Psoas muscle (tissue), 8 donors: ENCODE data around the gene RNF180. TPM values are rescaled to one million over a fixed set of nuclear protein-coding genes. Genes with fewer than 3 reads are reported as not detected.

Experiments
- ATAC-seq, 4 donors: fragments of 200-7000 bp; cut with Tn5 transposase; one replicate each; pipeline ENCODE4 v1.9.1; 2020; ENCODE audit warnings: moderate library complexity in 3 of 4, mild to moderate bottlenecking in 2 of 4
- DNase-seq, 2 donors: peaks; one replicate each; pipeline ENCODE4 v3.0.0-alpha.2; 2020
- H3K27ac ChIP-seq: fragments of 200-600 bp; one replicate; pipeline ENCODE4 v1.8.0; 2022
- H3K27me3 ChIP-seq, 3 donors: fragments of 200-600 bp in 1 of 3; one replicate each; pipeline versions ENCODE4 v1.6.1 to v1.8.0; 2013 to 2022; ENCODE audit warnings: low read length in 2 of 3, mild to moderate bottlenecking in 2 of 3, moderate library complexity in 1 of 3; ENCODE audit not compliant: insufficient read depth in 3 of 3
- H3K36me3 ChIP-seq, 2 donors: fragments of 200-600 bp in 1 of 2; one replicate each; pipeline versions ENCODE4 v1.6.1 to v1.8.0; 2013 to 2022; ENCODE audit warnings: low read depth in 1 of 2, mild to moderate bottlenecking in 1 of 2, moderate library complexity in 1 of 2; ENCODE audit not compliant: insufficient read depth in 1 of 2
- H3K4me1 ChIP-seq: fragments of 200-600 bp; one replicate; pipeline ENCODE4 v1.8.0; 2022
- H3K4me3 ChIP-seq: fragments of 200-600 bp; one replicate; pipeline ENCODE4 v1.8.0; 2022; ENCODE audit warnings: mild to moderate bottlenecking
- H3K9me3 ChIP-seq: fragments of 200-600 bp; one replicate; pipeline ENCODE4 v1.8.0; 2022
- WGBS, 3 donors: extraction: QIAGEN DNeasy Blood & Tissue Kit; methylation state at CpG; one replicate each; pipeline versions ENCODE4 v1.1.6 to v1.1.7; 2013; 5-methylcytosine and 5-hydroxymethylcytosine counted together
- intact Hi-C, 2 donors: fragments of 100-400 bp; cut with DNase I; formaldehyde crosslinking; loops; one replicate each; pipeline versions ENCODE4 v1.11.0 to v1.14.2; 2022
- polyA plus RNA-seq, 3 donors: library from polyadenylated mRNA; stranded (reverse); fragments of 200-250 nt; gene quantifications; one replicate each; pipeline ENCODE4 v1.2.3, GENCODE V29; 2013
- total RNA-seq, 4 donors: library from RNA; stranded (reverse); fragmentation: NEBNext Ultra II Directional in 2 of 4; extraction: Animal tissue kit (Norgen Biotek cat#: 25700) in 2 of 4; gene quantifications; one replicate each; pipeline versions ENCODE4 v1.2.1 to v1.2.4, GENCODE V29; 2021 to 2023
- TF ChIP-seq, protein P1 (sequence below): fragments of 200-600 bp; IDR thresholded peaks from one replicate; pipeline ENCODE4 v1.8.0; 2022; ENCODE audit warnings: antibody characterized with exemption
- donor health status: healthy with polysubstance abuse.
- donor health status: DM: no; HTN: no; CAD: no; lungs with moderate emphysema.
- donor health status: Bipolar disorder and iron deficiency.
- donor health status: healthy.
- donor health status: DM: yes; HTN: yes; CAD: no.
- donor health status: DM: no; HTN: no; CAD: no.
- donor health status: DM: no; HTN: no; CAD: no.
- donor health status: DM: yes; HTN: yes; CAD: no.

The RNF180 gene
- total and polyA plus RNA-seq, 7 donors = 0.21 to 8.9 (median 4.6) TPM

DNA sequence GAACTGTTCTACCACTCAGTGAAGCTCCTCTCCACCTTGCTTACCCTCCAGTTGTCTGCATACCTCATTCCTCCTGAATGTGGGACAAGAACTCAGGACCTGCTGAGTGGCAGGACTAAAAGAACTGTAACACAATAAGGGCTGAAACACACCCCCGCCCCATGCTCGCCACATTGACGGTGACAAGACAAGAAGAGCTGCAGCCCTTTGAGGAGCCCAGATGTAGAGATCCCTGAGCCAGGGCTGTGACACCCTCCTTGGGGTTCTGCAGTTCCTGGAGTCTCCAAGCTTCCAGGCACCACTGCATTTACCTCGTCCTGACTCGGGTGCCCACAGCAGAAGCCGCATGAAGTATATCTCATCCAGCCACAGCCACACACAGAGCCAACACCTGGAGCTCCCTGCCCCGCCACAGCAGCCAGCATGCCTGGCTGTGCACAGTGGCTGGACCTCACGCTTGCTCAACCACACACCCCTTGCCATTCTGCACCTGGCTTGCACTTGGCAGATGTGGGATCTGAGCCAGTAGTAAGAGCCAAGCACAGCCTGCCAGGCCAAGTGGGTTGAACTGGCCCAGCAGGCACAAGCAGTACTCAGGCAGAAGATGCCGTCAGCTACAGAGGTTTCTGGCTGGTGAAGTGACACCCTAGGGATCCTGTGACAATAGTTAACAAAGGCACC lies 166.1 kb downstream of the RNF180 start:
- TF ChIP-seq, protein P1, sequence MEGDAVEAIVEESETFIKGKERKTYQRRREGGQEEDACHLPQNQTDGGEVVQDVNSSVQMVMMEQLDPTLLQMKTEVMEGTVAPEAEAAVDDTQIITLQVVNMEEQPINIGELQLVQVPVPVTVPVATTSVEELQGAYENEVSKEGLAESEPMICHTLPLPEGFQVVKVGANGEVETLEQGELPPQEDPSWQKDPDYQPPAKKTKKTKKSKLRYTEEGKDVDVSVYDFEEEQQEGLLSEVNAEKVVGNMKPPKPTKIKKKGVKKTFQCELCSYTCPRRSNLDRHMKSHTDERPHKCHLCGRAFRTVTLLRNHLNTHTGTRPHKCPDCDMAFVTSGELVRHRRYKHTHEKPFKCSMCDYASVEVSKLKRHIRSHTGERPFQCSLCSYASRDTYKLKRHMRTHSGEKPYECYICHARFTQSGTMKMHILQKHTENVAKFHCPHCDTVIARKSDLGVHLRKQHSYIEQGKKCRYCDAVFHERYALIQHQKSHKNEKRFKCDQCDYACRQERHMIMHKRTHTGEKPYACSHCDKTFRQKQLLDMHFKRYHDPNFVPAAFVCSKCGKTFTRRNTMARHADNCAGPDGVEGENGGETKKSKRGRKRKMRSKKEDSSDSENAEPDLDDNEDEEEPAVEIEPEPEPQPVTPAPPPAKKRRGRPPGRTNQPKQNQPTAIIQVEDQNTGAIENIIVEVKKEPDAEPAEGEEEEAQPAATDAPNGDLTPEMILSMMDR = no peak
- Histone ChIP-seq H3K27me3 (no peaks in the 10 kb centered on the region), H3K36me3 (no peaks in the 10 kb centered on the region), H3K4me1 (peaks cover 14% of the 10 kb centered on the region), H3K9me3 (peaks cover under 1% of the 10 kb centered on the region), H3K27ac (no peak overlapping the region), H3K4me3 (no peak overlapping the region)
- intact Hi-C loops = no loop called here
- ATAC-seq (peak; percentile 91 to 98 (median 96)), DNase-seq (peak; percentile 63 to 80)
- WGBS, 3 donors = 38 to 47% (median 40%) methylated on average over 9 of the region's 9 CpGs

DNA sequence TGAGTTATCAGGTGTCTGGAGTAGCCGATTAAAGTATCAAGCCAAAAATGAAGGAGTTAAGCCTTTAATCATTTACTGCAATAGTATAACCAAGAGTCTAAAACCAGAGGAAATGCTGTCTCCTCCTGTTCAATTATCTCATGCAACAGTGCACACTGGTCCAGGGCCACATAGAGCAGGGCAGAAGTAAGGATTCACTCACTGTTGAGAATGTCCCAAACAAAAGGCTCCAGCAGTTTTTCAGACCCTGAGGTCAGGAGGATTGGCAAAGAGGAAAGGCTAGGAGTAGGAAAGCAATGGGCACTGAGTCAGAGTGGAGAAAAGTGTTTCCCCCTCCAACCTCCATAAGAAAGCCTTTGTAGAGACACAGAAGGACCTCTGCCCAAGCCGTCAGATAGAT lies 168.2 kb downstream of the RNF180 start:
- DNase-seq (no peak), ATAC-seq (no peak)
- intact Hi-C loops = no loop called here
- no peaks in the 10 kb centered on the region for H3K36me3 ChIP-seq
- 67 to 91% (median 69%) methylated on average over 2 of the region's 2 CpGs for WGBS, 3 donors
- H3K27ac ChIP-seq = no peak overlapping the region
- no peak overlapping the region for H3K4me3 ChIP-seq
- H3K9me3 ChIP-seq = no peaks in the 10 kb centered on the region
- no peaks in the 10 kb centered on the region for H3K27me3 ChIP-seq
- peaks cover 14% of the 10 kb centered on the region for H3K4me1 ChIP-seq
- TF ChIP-seq, protein P1 = no peak

DNA sequence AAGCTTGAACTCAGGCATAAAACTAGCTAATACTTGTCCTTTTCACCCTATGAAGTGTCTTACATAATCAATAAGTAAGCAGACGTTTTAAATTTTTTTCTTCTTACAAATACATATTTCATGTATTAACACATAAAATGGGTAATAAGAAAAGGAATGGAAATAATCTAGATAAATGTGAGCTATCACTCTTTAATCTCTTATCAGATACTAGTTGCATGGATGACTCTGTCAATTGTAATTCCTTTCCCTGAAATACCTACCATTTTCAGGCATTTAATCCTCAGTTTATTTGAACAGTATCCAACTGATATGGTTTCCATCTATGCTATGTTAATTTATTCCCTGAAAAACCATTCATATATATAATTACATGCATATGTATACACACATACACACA lies 174.1 kb downstream of the RNF180 start:
- TF ChIP-seq, protein P1 = no peak
- intact Hi-C loops = no loop called here
- Histone ChIP-seq H3K4me1 (peaks cover 6% of the 10 kb centered on the region), H3K27me3 (no peaks in the 10 kb centered on the region), H3K27ac (no peak overlapping the region), H3K36me3 (no peaks in the 10 kb centered on the region), H3K9me3 (no peaks in the 10 kb centered on the region), H3K4me3 (no peak overlapping the region)
- DNase-seq (no peak), ATAC-seq (no peak)
- WGBS, 3 donors = 73 to 92% (median 82%) methylated on average over 1 of the region's 1 CpG

DNA sequence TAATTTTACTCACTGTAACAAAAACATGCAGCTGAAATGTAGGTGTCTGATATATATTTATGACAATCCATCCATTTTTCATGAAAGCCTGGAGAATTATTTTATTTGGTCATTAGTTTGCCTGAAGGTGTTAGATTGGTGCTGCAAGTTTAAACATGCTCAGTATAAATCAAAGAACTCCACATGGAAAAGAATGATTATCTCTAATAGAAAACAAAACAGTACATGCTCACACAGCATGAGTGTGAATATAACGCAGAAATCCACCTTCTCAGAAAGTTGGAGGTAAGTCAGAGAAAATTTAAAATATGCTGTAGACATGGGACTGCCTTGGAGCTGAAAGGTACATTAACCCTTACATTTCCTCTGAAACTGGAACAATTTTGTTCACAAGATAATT lies 174.7 kb downstream of the RNF180 start:
- H3K9me3 ChIP-seq = no peaks in the 10 kb centered on the region
- H3K27me3 ChIP-seq = no peaks in the 10 kb centered on the region
- H3K36me3 ChIP-seq = no peaks in the 10 kb centered on the region
- no peak overlapping the region for H3K4me3 ChIP-seq
- no peak for DNase-seq
- intact Hi-C loops = no loop called here
- H3K27ac ChIP-seq = no peak overlapping the region
- ATAC-seq = no peak
- TF ChIP-seq, protein P1 = no peak
- peaks cover 6% of the 10 kb centered on the region for H3K4me1 ChIP-seq
- 79 to 88% (median 84%) methylated on average over 1 of the region's 1 CpG for WGBS, 3 donors

DNA sequence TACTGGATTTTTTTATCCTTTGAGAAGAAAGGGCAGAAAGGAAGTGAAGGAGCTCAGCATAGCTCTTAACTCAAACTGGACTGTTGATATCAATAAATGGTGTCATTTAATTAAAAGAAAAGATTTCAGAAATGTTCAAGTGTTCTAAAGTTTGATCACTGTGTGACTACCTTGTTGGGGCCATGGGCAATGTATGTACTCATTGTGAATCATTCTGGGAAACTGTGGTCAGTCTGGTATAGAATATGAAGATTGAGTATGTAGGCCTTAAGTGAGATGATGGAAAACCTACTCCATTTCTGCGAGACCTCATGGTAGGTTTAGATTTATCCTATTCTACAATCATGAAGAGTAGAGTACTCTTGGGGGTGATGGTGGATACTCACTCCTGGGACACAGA lies 175.7 kb downstream of the RNF180 start:
- no peak overlapping the region for H3K4me3 ChIP-seq
- H3K9me3 ChIP-seq = no peaks in the 10 kb centered on the region
- 96 to 100% (median 97%) methylated on average over 1 of the region's 1 CpG for WGBS, 3 donors
- no peak overlapping the region for H3K27ac ChIP-seq
- H3K36me3 ChIP-seq = no peaks in the 10 kb centered on the region
- ATAC-seq = no peak
- no peak for DNase-seq
- H3K27me3 ChIP-seq = no peaks in the 10 kb centered on the region
- H3K4me1 ChIP-seq = peaks cover 6% of the 10 kb centered on the region
- intact Hi-C loops = no loop called here
- TF ChIP-seq, protein P1 = no peak
